Measurements from ENCODE around the gene KLRF2.

DNA sequence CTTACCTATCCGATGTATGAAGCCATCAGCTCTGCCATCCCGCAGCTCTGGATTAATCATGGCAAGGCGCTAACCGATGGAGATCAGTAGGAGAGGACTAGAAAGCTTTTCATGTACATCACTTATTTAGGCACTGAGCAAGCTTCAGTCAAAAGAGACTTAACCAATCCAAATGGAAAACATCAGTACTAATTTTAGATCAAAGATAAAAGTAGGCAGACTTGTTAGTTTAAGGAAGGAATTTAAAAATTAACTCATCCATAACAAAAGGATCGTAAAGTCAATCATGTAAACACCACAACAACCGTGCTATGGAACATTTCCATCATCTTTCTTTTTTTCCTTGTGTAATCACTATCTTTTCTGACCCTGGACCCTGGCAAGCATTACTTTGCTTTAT, 51.0 kb downstream of the KLRF2 start, which contains the start of gene CLEC2A:
- no peak for TF ChIP-seq EP300 (IDR thresholded peaks at IDR 0.05; ENCODE audit: borderline replicate concordance in 1 of 2, low read depth in 2 of 2, low read length in 2 of 2)
- TF ChIP-seq, protein P1, sequence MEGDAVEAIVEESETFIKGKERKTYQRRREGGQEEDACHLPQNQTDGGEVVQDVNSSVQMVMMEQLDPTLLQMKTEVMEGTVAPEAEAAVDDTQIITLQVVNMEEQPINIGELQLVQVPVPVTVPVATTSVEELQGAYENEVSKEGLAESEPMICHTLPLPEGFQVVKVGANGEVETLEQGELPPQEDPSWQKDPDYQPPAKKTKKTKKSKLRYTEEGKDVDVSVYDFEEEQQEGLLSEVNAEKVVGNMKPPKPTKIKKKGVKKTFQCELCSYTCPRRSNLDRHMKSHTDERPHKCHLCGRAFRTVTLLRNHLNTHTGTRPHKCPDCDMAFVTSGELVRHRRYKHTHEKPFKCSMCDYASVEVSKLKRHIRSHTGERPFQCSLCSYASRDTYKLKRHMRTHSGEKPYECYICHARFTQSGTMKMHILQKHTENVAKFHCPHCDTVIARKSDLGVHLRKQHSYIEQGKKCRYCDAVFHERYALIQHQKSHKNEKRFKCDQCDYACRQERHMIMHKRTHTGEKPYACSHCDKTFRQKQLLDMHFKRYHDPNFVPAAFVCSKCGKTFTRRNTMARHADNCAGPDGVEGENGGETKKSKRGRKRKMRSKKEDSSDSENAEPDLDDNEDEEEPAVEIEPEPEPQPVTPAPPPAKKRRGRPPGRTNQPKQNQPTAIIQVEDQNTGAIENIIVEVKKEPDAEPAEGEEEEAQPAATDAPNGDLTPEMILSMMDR (IDR thresholded peaks at IDR 0.05; ENCODE audit: control extremely low read depth in 1 of 3, insufficient read depth in 1 of 3, low read depth in 1 of 3, low read length in 3 of 3) = no peak
- TF ChIP-seq YY1 (IDR thresholded peaks at IDR 0.05; ENCODE audit: low read depth, low read length) = no peak
